HG03108 (cell line): Measurements from ENCODE around the gene SLC38A9.

Source experiments
- ATAC-seq: cut with Tn5 transposase; IDR thresholded peaks from one replicate; pipeline ENCODE4 v1.9.1; 2021; ENCODE audit warnings: moderate library complexity; ENCODE audit not compliant: unreplicated experiment

Gene SLC38A9

GRCh38 chr5:55665065-55665464, 47.1 kb downstream of the SLC38A9 start:
- ATAC-seq: no peak

GRCh38 chr5:55657443-55657842, 54.7 kb downstream of the SLC38A9 start:
- no peak for ATAC-seq

- no peak for ATAC-seq
These were observed 61.7 kb downstream of the SLC38A9 start for GRCh38 chr5:55650386-55650785.

- no peak for ATAC-seq
These were observed 62.2 kb downstream of the SLC38A9 start for GRCh38 chr5:55649963-55650362.

- no peak for ATAC-seq
These were observed 66.8 kb downstream of the SLC38A9 start for GRCh38 chr5:55645304-55645703.

GRCh38 chr5:55638455-55638854, 73.7 kb downstream of the SLC38A9 start:
- no peak for ATAC-seq

GRCh38 chr5:55638051-55638450, 74.1 kb downstream of the SLC38A9 start:
- no peak for ATAC-seq

GRCh38 chr5:55636683-55637082, 75.4 kb downstream of the SLC38A9 start:
- ATAC-seq: no peak

- ATAC-seq: no peak
These were observed 75.9 kb downstream of the SLC38A9 start for GRCh38 chr5:55636177-55636576.

GRCh38 chr5:55634866-55635265, 77.3 kb downstream of the SLC38A9 start:
- ATAC-seq: no peak

- no peak for ATAC-seq
These were observed 77.8 kb downstream of the SLC38A9 start for GRCh38 chr5:55634209-55634805.

GRCh38 chr5:55633574-55634208, 78.4 kb downstream of the SLC38A9 start:
- no peak for ATAC-seq

- ATAC-seq: no peak
These were observed 82.3 kb downstream of the SLC38A9 start for GRCh38 chr5:55629815-55630214.

GRCh38 chr5:55626790-55627189, 85.3 kb downstream of the SLC38A9 start:
- ATAC-seq: no peak

- ATAC-seq: no peak
These were observed 86.2 kb downstream of the SLC38A9 start for GRCh38 chr5:55625913-55626312.

- no peak for ATAC-seq
These were observed 86.6 kb downstream of the SLC38A9 start for GRCh38 chr5:55625589-55625909.

- ATAC-seq: no peak
These were observed 87.1 kb downstream of the SLC38A9 start for GRCh38 chr5:55624841-55625588.

- ATAC-seq: no peak
These were observed 88.3 kb downstream of the SLC38A9 start for GRCh38 chr5:55623789-55624188.

- ATAC-seq: no peak
These were observed 89.7 kb downstream of the SLC38A9 start for GRCh38 chr5:55622460-55622859.

- ATAC-seq: no peak
These were observed 90.9 kb downstream of the SLC38A9 start for GRCh38 chr5:55621229-55621628.

- ATAC-seq: no peak
These were observed 91.4 kb downstream of the SLC38A9 start for GRCh38 chr5:55620766-55621160.

GRCh38 chr5:55620009-55620765, 91.9 kb downstream of the SLC38A9 start:
- ATAC-seq: no peak
